CD14-positive monocyte (primary cell): ENCODE data around the gene ANXA2. TPM values are rescaled to one million over a fixed set of nuclear protein-coding genes. Genes with fewer than 3 reads are reported as not detected.

Experiments
- DNase-seq, 3 donors: peaks; one replicate each; pipeline ENCODE4 v3.0.0-alpha.2; 2011 to 2022
- H2AFZ ChIP-seq: 2 replicates; pipeline ENCODE4 v1.6.0; 2012; ENCODE audit warnings: mild to moderate bottlenecking, low read depth, low read length, inconsistent platforms; ENCODE audit not compliant: insufficient read depth, poor library complexity, severe bottlenecking
- H3K27ac ChIP-seq, 2 donors: 1 replicate in 1 of 2; 2 replicates in 1 of 2; pipeline ENCODE4 v1.5.1; 2012 to 2013; ENCODE audit warnings: low read length in 2 of 2, control low read depth in 1 of 2, inconsistent platforms in 1 of 2, low read depth in 1 of 2, mild to moderate bottlenecking in 1 of 2
- H3K27me3 ChIP-seq, 2 donors: one replicate each; pipeline versions ENCODE4 v1.6.0 to v1.6.1; 2011 to 2013; ENCODE audit warnings: low read length in 2 of 2; ENCODE audit not compliant: control insufficient read depth in 2 of 2, insufficient read depth in 2 of 2
- H3K36me3 ChIP-seq, 2 donors: replicated peaks in 1 of 2; 1 replicate in 1 of 2; 2 replicates in 1 of 2; pipeline versions ENCODE4 v1.5.1 to v1.6.1; 2012 to 2013; ENCODE audit warnings: low read length in 2 of 2, control low read depth in 1 of 2, inconsistent platforms in 1 of 2, mild to moderate bottlenecking in 1 of 2; ENCODE audit not compliant: insufficient read depth in 2 of 2, control insufficient read depth in 1 of 2
- H3K4me1 ChIP-seq, 2 donors: 1 replicate in 1 of 2; 2 replicates in 1 of 2; pipeline versions ENCODE4 v1.5.1 to v1.6.1; 2012 to 2013; ENCODE audit warnings: low read length in 2 of 2, control low read depth in 1 of 2, inconsistent platforms in 1 of 2, mild to moderate bottlenecking in 1 of 2, moderate library complexity in 1 of 2; ENCODE audit not compliant: insufficient read depth in 2 of 2, control insufficient read depth in 1 of 2
- H3K4me2 ChIP-seq: replicated peaks from 2 replicates; pipeline ENCODE3; 2012; ENCODE audit warnings: low read length, moderate library complexity, mild to moderate bottlenecking; ENCODE audit not compliant: poor library complexity, severe bottlenecking; ENCODE audit errors: extremely low read depth
- H3K4me3 ChIP-seq, 3 experiments: fragments of 200-600 bp in 1 of 3; sonication (generic) in 1 of 3; replicated peaks in 1 of 3; 1 replicate in 2 of 3; 2 replicates in 1 of 3; pipeline ENCODE4 v1.5.1; 2011 to 2013; ENCODE audit warnings: low read length in 3 of 3, mild to moderate bottlenecking in 3 of 3, control low read depth in 2 of 3, low read depth in 2 of 3, inconsistent platforms in 1 of 3, moderate library complexity in 1 of 3
- H3K79me2 ChIP-seq: 2 replicates; pipeline ENCODE4 v1.6.0; 2012; ENCODE audit warnings: mild to moderate bottlenecking, control low read depth, inconsistent platforms, low read length, moderate library complexity; ENCODE audit not compliant: insufficient read depth
- H3K9ac ChIP-seq: 2 replicates; pipeline ENCODE4 v1.6.0; 2017; ENCODE audit warnings: low read length, mild to moderate bottlenecking; ENCODE audit not compliant: insufficient read depth, poor library complexity, severe bottlenecking
- H3K9me3 ChIP-seq, 2 donors: replicated peaks in 1 of 2; 1 replicate in 1 of 2; 2 replicates in 1 of 2; pipeline versions ENCODE4 v1.5.1 to v1.6.1; 2012 to 2013; ENCODE audit warnings: low read length in 2 of 2, control low read depth in 1 of 2; ENCODE audit not compliant: control insufficient read depth in 1 of 2, insufficient read depth in 1 of 2
- H4K20me1 ChIP-seq: 2 replicates; pipeline ENCODE4 v1.6.0; 2012; ENCODE audit warnings: mild to moderate bottlenecking, low read length, control low read depth, moderate library complexity; ENCODE audit not compliant: insufficient read depth
- H3K27ac Mint-ChIP-seq, 7 donors: one replicate each; pipeline ENCODE4 v1.8.0; 2020; ENCODE audit warnings: mild to moderate bottlenecking in 7 of 7, mixed read lengths in 7 of 7, moderate library complexity in 6 of 7, inconsistent platforms in 2 of 7
- H3K27me3 Mint-ChIP-seq, 3 donors: one replicate each; pipeline ENCODE4 v1.8.0; 2021 to 2022; ENCODE audit warnings: low read depth in 3 of 3, mild to moderate bottlenecking in 3 of 3, mixed read lengths in 3 of 3, moderate library complexity in 3 of 3, inconsistent platforms in 1 of 3
- H3K36me3 Mint-ChIP-seq, 2 donors: one replicate each; pipeline ENCODE4 v1.8.0; 2020; ENCODE audit warnings: mixed read lengths in 2 of 2, inconsistent platforms in 1 of 2, mild to moderate bottlenecking in 1 of 2
- H3K4me1 Mint-ChIP-seq: one replicate; pipeline ENCODE4 v1.8.0; 2020; ENCODE audit warnings: mild to moderate bottlenecking, mixed read lengths
- H3K4me3 Mint-ChIP-seq, 2 donors: one replicate each; pipeline ENCODE4 v1.8.0; 2020; ENCODE audit warnings: mild to moderate bottlenecking in 2 of 2, mixed read lengths in 2 of 2, moderate library complexity in 1 of 2
- H3K9me3 Mint-ChIP-seq, 7 donors: one replicate each; pipeline ENCODE4 v1.8.0; 2020 to 2022; ENCODE audit warnings: mixed read lengths in 7 of 7, mild to moderate bottlenecking in 6 of 7, moderate library complexity in 6 of 7, inconsistent platforms in 2 of 7
- CTCF ChIP-seq: fragments of 200-600 bp; IDR thresholded peaks from one replicate; pipeline ENCODE4 v1.8.0; 2022; ENCODE audit warnings: antibody characterized with exemption, mild to moderate bottlenecking
- WGBS: methylation state at CpG from one replicate; pipeline ENCODE4 v1.1.5; 2013; ENCODE audit warnings: missing lambda C conversion rate; ENCODE audit not compliant: insufficient coverage; 5-methylcytosine and 5-hydroxymethylcytosine counted together
- intact Hi-C, 2 donors: fragments of 100-400 bp; cut with micrococcal nuclease; formaldehyde crosslinking; loops; one replicate each; pipeline versions ENCODE4 v1.15.0 to v1.15.1; 2023
- polyA plus RNA-seq, 3 donors: library from polyadenylated mRNA; depleted of rRNA in 1 of 3; unstranded in 2 of 3; stranded (reverse) in 1 of 3; fragments of 300-500 nt in 2 of 3; fragments of >200 nt in 1 of 3; fragmentation: Illumina TruSeq in 2 of 3; gene quantifications; 1 replicate in 2 of 3; 2 replicates in 1 of 3; pipeline ENCODE4 v1.2.3, GENCODE V29; 2012 to 2021

The ANXA2 gene
- polyA plus RNA-seq, 3 donors = 966 to 2,079 (median 2,046) TPM

GRCh38 chr15:60326343-60326742 is 71.4 kb downstream of the ANXA2 start:
- Histone ChIP-seq H3K27ac (no peak overlapping the region), H3K27me3 (peaks cover 8 to 12% of the 10 kb centered on the region in 2 donors), H3K4me3 (no peak overlapping the region), H4K20me1 (no peaks in the 10 kb centered on the region), H3K9me3 (no peaks in the 10 kb centered on the region), H3K79me2 (no peaks in the 10 kb centered on the region), H3K9ac (no peak overlapping the region), H3K4me2 (no peak overlapping the region), H3K36me3 (no peaks in the 10 kb centered on the region), H3K4me1 (no peaks in the 10 kb centered on the region), H2AFZ (no peak overlapping the region)
- peaks cover 2% of the 10 kb centered on the region for H3K4me1 Mint-ChIP-seq
- no peaks in the 10 kb centered on the region for H3K36me3 Mint-ChIP-seq
- intact Hi-C loops = loop anchor here (5.0 to 10.0 kb wide), 2 partner anchors 632 to 634 kb away; no protein-coding TSS in a partner anchor
- no peaks in the 10 kb centered on the region for H3K9me3 Mint-ChIP-seq
- TF ChIP-seq CTCF = no peak
- H3K4me3 Mint-ChIP-seq = no peak overlapping the region
- peaks cover 9 to 27% (median 11%) of the 10 kb centered on the region in 3 donors for H3K27me3 Mint-ChIP-seq
- H3K27ac Mint-ChIP-seq = no peak overlapping the region
- no peak for DNase-seq
- no CpG with 5 or more reads among the region's 6 CpGs for WGBS

- intact Hi-C loops = loop anchor here (5.0 to 10.0 kb wide), 2 partner anchors 631 to 634 kb away; no protein-coding TSS in a partner anchor
- H3K4me3 ChIP-seq = no peak overlapping the region
- H3K27ac ChIP-seq = no peak overlapping the region
- no peaks in the 10 kb centered on the region for H3K36me3 ChIP-seq
- Mint-ChIP-seq H3K9me3 (no peaks in the 10 kb centered on the region), H3K4me1 (peaks cover 2% of the 10 kb centered on the region), H3K4me3 (no peak overlapping the region), H3K27me3 (peaks cover 9 to 26% (median 11%) of the 10 kb centered on the region in 3 donors), H3K36me3 (no peaks in the 10 kb centered on the region), H3K27ac (no peak overlapping the region)
- H3K9ac ChIP-seq = no peak overlapping the region
- no peaks in the 10 kb centered on the region for H4K20me1 ChIP-seq
- no peaks in the 10 kb centered on the region for H3K79me2 ChIP-seq
- H3K9me3 ChIP-seq = no peaks in the 10 kb centered on the region
- no peak for DNase-seq
- WGBS = no CpG with 5 or more reads among the region's 6 CpGs
- H3K4me1 ChIP-seq = no peaks in the 10 kb centered on the region
- no peak overlapping the region for H3K4me2 ChIP-seq
- no peak overlapping the region for H2AFZ ChIP-seq
- H3K27me3 ChIP-seq = peaks cover 8 to 12% of the 10 kb centered on the region in 2 donors
- no peak for TF ChIP-seq CTCF
Observed at GRCh38 chr15:60325905-60326304, 71.9 kb downstream of the ANXA2 start.
